ENCODE data around the gene SP6.

DNA sequence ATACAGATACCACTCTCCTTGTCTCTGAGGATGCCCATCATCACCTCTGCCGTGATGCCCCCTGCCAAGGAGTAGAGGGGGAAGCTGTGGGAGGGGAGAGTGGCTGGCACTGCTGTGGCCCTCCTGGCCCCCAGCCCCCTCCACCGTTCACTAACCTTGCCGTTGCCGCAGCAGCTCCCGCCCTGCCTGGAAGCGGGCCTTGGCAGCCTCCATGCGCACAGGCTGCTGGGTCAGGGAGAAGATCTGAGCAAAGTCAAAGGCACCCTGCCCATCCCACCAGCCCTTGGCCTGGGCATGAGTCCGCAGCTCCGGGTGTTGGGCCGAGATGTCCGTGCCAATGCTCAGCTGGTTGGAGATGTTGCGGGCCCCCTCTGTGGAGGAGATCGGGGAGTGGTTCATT is 12.3 kb downstream of the SP6 start:
- TF ChIP-seq, protein P1, sequence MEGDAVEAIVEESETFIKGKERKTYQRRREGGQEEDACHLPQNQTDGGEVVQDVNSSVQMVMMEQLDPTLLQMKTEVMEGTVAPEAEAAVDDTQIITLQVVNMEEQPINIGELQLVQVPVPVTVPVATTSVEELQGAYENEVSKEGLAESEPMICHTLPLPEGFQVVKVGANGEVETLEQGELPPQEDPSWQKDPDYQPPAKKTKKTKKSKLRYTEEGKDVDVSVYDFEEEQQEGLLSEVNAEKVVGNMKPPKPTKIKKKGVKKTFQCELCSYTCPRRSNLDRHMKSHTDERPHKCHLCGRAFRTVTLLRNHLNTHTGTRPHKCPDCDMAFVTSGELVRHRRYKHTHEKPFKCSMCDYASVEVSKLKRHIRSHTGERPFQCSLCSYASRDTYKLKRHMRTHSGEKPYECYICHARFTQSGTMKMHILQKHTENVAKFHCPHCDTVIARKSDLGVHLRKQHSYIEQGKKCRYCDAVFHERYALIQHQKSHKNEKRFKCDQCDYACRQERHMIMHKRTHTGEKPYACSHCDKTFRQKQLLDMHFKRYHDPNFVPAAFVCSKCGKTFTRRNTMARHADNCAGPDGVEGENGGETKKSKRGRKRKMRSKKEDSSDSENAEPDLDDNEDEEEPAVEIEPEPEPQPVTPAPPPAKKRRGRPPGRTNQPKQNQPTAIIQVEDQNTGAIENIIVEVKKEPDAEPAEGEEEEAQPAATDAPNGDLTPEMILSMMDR (IDR thresholded peaks at IDR 0.05; ENCODE audit: poor library complexity): no peak
- no peak for TF ChIP-seq EZH2 (IDR thresholded peaks at IDR 0.05; ENCODE audit: borderline replicate concordance)

Data from hepatocyte (in vitro differentiated cells).